Epithelial cell of proximal tubule (primary cell): ENCODE data around the gene PRCP. TPM values are rescaled to one million over a fixed set of nuclear protein-coding genes. Genes with fewer than 3 reads are reported as not detected.

Experiments used
- DNase-seq: peaks from one replicate; pipeline ENCODE4 v3.0.0-alpha.2; 2011; ENCODE audit warnings: low read depth
- H3K4me3 ChIP-seq: 2 replicates; pipeline ENCODE4 v1.5.1; 2011; ENCODE audit warnings: low read depth, mild to moderate bottlenecking, low read length
- CTCF ChIP-seq: conservative IDR thresholded peaks from 2 replicates; pipeline ENCODE4 v1.5.1; 2012; ENCODE audit warnings: low read depth, mild to moderate bottlenecking, low read length
- total RNA-seq: library from RNA; depleted of rRNA; stranded (reverse); fragments of >200 nt; gene quantifications from 2 replicates; pipeline ENCODE4 v1.2.3, GENCODE V29; 2015

The PRCP gene
- total RNA-seq, 1 donor from 2014 or later = 22.2 TPM

GRCh38 chr11:82937554-82937953 lies 37.3 kb upstream of the PRCP start:
- no peak overlapping the region for H3K4me3 ChIP-seq
- no peak for TF ChIP-seq CTCF
- DNase-seq = no peak

- DNase-seq = no peak
- no peak overlapping the region for H3K4me3 ChIP-seq
- no peak for TF ChIP-seq CTCF
Observed at GRCh38 chr11:82936261-82936660, 36.0 kb upstream of the PRCP start.

- TF ChIP-seq CTCF = no peak
- DNase-seq = no peak
- no peak overlapping the region for H3K4me3 ChIP-seq
Observed at GRCh38 chr11:82932564-82932963, 32.3 kb upstream of the PRCP start.

GRCh38 chr11:82930734-82931133 lies 30.5 kb upstream of the PRCP start:
- H3K4me3 ChIP-seq = no peak overlapping the region
- TF ChIP-seq CTCF = no peak
- DNase-seq = no peak

GRCh38 chr11:82930229-82930628 lies 30.0 kb upstream of the PRCP start:
- no peak overlapping the region for H3K4me3 ChIP-seq
- TF ChIP-seq CTCF = no peak
- no peak for DNase-seq

- TF ChIP-seq CTCF = no peak
- no peak for DNase-seq
- no peak overlapping the region for H3K4me3 ChIP-seq
Observed at GRCh38 chr11:82929121-82929520, 28.9 kb upstream of the PRCP start.

- DNase-seq = no peak
- H3K4me3 ChIP-seq = no peak overlapping the region
- TF ChIP-seq CTCF = peak; percentile 91
Observed at GRCh38 chr11:82927264-82927880, 27.1 kb upstream of the PRCP start.
